A673 (cell line): Measurements from ENCODE around the gene ATG9B.

ENCODE experiments used
- EZH2 ChIP-seq: fragments of 200-600 bp; sonication (generic); IDR thresholded peaks from 2 replicates; pipeline ENCODE4 v1.6.1; 2017; ENCODE audit warnings: borderline replicate concordance, low read depth, mild to moderate bottlenecking, mixed read lengths, antibody characterized with exemption, low read length; ENCODE audit not compliant: poor library complexity, severe bottlenecking
- TF ChIP-seq, protein P1 (sequence below): fragments of 300-800, 200-600 bp; sonication (generic); conservative IDR thresholded peaks from 2 replicates; pipeline ENCODE4 v1.5.1; 2017; ENCODE audit warnings: low read depth, mild to moderate bottlenecking, antibody characterized with exemption, low read length, moderate library complexity, mixed read lengths

DNA sequence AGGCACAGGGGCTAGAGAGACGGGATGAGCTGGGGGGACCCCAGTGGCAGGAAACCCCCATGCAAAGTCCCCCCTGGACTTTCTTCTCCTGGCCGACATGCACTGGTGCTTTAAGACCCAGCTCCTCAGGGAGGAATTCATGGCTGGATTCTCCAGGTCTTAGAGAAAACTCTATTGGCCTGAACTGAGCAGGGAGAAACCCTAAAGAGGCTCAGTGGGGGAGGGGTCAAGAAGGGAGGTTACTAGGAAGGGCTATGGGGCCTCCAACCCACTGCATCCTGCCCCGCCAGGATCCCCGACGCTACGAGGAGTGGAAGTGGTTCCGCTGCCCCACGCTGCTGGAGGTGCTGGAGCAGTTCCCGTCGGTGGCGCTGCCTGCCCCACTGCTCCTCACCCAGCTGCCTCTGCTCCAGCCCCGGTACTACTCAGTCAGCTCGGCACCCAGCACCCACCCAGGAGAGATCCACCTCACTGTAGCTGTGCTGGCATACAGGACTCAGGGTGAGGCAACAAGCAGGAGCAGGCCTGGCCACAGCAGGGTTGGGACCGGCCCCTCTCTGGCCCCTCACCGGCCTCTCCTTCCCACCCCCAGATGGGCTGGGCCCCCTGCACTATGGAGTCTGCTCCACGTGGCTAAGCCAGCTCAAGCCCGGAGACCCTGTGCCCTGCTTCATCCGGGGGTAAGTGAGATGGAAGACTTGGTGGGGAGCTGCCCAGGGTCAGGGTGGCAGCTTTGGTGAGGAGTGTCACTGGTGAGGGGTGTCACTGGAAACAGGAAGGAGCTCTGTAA is 13.8 kb downstream of the ATG9B start:
- TF ChIP-seq, protein P1, sequence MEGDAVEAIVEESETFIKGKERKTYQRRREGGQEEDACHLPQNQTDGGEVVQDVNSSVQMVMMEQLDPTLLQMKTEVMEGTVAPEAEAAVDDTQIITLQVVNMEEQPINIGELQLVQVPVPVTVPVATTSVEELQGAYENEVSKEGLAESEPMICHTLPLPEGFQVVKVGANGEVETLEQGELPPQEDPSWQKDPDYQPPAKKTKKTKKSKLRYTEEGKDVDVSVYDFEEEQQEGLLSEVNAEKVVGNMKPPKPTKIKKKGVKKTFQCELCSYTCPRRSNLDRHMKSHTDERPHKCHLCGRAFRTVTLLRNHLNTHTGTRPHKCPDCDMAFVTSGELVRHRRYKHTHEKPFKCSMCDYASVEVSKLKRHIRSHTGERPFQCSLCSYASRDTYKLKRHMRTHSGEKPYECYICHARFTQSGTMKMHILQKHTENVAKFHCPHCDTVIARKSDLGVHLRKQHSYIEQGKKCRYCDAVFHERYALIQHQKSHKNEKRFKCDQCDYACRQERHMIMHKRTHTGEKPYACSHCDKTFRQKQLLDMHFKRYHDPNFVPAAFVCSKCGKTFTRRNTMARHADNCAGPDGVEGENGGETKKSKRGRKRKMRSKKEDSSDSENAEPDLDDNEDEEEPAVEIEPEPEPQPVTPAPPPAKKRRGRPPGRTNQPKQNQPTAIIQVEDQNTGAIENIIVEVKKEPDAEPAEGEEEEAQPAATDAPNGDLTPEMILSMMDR: no peak
- TF ChIP-seq EZH2: no peak
